ENCODE results near the gene KIR2DL3. TPM values are rescaled to one million over a fixed set of nuclear protein-coding genes. Genes with fewer than 3 reads are reported as not detected.
"Not testable (repeated sequence)": the region's sequence is repeated elsewhere in the genome, so short reads cannot be mapped to it uniquely, and the experiment has no call there.

KIR2DL3 gene
- total RNA-seq, 1 donor, result 0.84 TPM

- no peaks in the 10 kb centered on the region for H3K4me1 ChIP-seq (ENCODE audit: insufficient read depth, low read length)
- peaks cover 3% of the 10 kb centered on the region for H3K27me3 ChIP-seq (ENCODE audit: insufficient read depth, low read length)
- no peaks in the 10 kb centered on the region for H3K9me3 ChIP-seq (ENCODE audit: low read depth, low read length)
- H3K4me3 ChIP-seq (ENCODE audit: low read length), result no peak overlapping the region
Measured at GRCh38 chr19:54728167-54728566, 10.1 kb upstream of the KIR2DL3 start.

GRCh38 chr19:54729416-54730188 lies 8.7 kb upstream of the KIR2DL3 start:
- H3K4me3 ChIP-seq (ENCODE audit: low read length), result no peak overlapping the region
- no peaks in the 10 kb centered on the region for H3K4me1 ChIP-seq (ENCODE audit: insufficient read depth, low read length)
- peaks cover 3% of the 10 kb centered on the region for H3K27me3 ChIP-seq (ENCODE audit: insufficient read depth, low read length)
- H3K9me3 ChIP-seq (ENCODE audit: low read depth, low read length), result no peaks in the 10 kb centered on the region

GRCh38 chr19:54731191-54731590 lies 7.1 kb upstream of the KIR2DL3 start:
- H3K9me3 ChIP-seq (ENCODE audit: low read depth, low read length), result no peaks in the 10 kb centered on the region
- peaks cover 3% of the 10 kb centered on the region for H3K27me3 ChIP-seq (ENCODE audit: insufficient read depth, low read length)
- H3K4me1 ChIP-seq (ENCODE audit: insufficient read depth, low read length), result no peaks in the 10 kb centered on the region
- H3K4me3 ChIP-seq (ENCODE audit: low read length), result no peak overlapping the region

GRCh38 chr19:54738715-54739114 lies 402 bp downstream of the KIR2DL3 start:
- Histone ChIP-seq H3K9me3 (ENCODE audit: low read depth, low read length) (no peaks in the 10 kb centered on the region), H3K4me1 (ENCODE audit: insufficient read depth, low read length) (peaks cover 4% of the 10 kb centered on the region), H3K4me3 (ENCODE audit: low read length) (no peak overlapping the region), H3K27me3 (ENCODE audit: insufficient read depth, low read length) (no peaks in the 10 kb centered on the region)

- Histone ChIP-seq H3K27me3 (ENCODE audit: insufficient read depth, low read length) (no peaks in the 10 kb centered on the region), H3K4me3 (ENCODE audit: low read length) (no peak overlapping the region), H3K9me3 (ENCODE audit: low read depth, low read length) (no peaks in the 10 kb centered on the region), H3K4me1 (ENCODE audit: insufficient read depth, low read length) (peaks cover 4% of the 10 kb centered on the region)
Measured at GRCh38 chr19:54739587-54740497, 1.5 kb downstream of the KIR2DL3 start.

- not testable (repeated sequence) for H3K27me3 ChIP-seq (ENCODE audit: insufficient read depth, low read length); H3K4me1 ChIP-seq (ENCODE audit: insufficient read depth, low read length); H3K9me3 ChIP-seq (ENCODE audit: low read depth, low read length); H3K4me3 ChIP-seq (ENCODE audit: low read length)
Measured at GRCh38 chr19:54741950-54742349, 3.6 kb downstream of the KIR2DL3 start.

DNA sequence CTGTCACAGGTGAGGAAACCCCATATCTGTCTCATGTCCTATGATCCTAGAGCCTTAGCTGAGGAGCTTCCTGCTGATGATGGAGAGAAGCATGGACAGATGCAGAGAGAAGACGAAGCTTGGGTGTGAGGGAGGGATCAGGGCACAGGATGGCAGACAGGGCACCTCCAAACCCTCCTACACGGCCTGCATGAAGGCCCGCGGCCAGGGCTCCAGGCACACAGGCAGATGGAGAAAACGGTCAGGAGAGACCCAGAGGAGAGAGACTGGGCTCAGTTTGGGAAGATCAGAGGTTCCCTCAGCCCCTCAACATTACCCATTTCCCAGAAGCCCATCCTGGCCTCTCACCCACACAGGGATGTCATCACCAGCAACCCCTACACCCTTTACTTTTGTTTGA lies 5.8 kb downstream of the KIR2DL3 start:
- H3K27me3 ChIP-seq (ENCODE audit: insufficient read depth, low read length); H3K9me3 ChIP-seq (ENCODE audit: low read depth, low read length); H3K4me3 ChIP-seq (ENCODE audit: low read length): not testable (repeated sequence)
- peaks cover 19% of the 10 kb centered on the region for H3K4me1 ChIP-seq (ENCODE audit: insufficient read depth, low read length)

DNA sequence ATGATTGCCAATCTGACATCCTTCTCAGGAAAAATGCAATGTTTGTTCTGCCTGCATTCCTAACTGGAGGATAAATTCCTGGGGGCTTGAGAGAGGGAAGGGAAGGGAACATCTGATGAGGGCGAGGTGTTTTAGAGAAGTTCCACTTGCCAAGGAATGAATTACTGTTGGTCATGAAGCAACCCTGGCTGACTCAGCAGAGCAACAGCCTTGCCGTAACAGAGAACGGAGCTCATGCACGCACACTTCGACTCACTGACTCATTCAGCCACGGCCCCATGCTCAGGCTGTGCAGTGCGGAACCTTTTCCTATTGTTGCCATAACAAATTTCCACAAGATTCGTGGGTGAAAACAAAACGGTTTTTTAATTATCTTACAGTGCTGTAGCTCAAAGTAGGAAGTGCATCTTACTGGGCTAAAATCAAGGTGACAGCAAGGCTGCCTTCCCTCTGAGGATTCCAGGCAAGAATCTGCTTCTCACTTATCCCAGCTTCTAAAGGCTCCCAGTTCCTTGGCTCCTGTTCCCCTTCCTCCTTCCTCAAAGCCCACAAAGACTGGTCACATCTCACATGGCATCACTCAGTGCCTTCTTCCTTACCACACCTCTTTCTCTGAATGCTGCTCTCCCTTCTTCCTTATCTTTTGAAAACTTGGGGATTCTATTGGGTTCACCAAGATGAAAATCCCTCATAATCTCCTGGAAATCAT lies 9.5 kb downstream of the KIR2DL3 start:
- H3K4me3 ChIP-seq (ENCODE audit: low read length); H3K27me3 ChIP-seq (ENCODE audit: insufficient read depth, low read length); H3K9me3 ChIP-seq (ENCODE audit: low read depth, low read length): not testable (repeated sequence)
- H3K4me1 ChIP-seq (ENCODE audit: insufficient read depth, low read length), result peaks cover 15% of the 10 kb centered on the region

DNA sequence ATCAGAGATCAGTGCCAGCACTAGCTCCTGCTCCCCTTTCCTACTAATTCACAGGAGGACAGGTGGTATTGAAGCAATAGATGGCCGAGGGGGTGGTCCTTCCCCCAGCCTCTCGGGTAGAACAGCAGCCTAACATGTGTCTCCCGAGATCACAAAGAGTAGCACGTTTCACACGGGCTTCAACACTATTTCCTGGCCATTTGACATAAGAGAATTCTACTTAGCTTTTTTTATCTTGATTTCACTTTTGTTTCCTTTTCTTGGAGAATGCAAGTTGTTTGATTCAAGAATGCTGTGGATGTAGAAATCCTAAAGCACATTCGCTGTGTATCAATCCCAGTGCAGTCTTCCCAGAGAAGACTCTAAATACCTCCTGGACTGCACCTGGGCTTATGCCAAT lies 12.0 kb downstream of the KIR2DL3 start:
- H3K4me1 ChIP-seq (ENCODE audit: insufficient read depth, low read length), result peaks cover 15% of the 10 kb centered on the region
- H3K9me3 ChIP-seq (ENCODE audit: low read depth, low read length); H3K4me3 ChIP-seq (ENCODE audit: low read length); H3K27me3 ChIP-seq (ENCODE audit: insufficient read depth, low read length): not testable (repeated sequence)

DNA sequence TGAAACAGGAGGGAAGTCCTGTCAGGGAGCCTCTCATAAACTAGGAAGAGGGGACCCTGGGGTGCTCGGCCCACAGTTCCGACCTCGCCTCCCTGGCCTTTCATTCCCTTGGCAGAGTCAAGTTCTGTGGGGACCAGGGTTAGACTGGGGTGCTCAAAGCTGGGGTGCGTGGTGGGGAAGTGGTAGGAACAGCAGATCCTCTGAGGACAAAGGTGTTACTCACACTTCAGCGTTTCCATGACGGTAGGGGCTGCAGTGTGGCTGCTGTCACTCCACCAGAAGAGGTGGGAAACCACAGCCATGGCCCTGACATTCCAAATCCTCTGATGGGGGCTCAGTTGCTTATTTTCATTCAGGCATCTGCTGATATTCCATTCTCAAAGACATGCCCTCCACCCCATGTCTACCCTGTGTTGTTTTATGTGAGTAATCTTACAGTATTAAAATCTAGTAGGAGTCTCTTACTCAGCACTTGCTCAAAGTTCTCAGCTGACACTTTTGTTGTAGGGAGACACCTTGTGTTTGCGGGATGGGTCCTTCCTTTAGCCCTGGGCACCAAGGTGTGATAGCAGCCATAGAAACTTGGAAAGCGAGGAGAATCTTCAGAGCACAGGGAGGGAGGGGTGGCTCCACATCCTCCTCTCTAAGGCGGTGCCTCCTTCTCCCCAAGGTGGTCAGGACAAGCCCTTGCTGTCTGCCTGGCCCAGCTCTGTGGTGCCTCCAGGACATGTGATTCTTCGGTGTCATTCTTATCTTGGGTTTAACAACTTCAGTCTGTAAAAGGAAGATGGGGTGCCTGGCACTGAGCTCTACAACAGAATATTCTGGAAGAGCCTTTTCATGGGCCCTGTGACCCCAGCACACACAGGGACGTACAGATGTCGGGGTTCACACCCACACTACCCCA lies 18.1 kb downstream of the KIR2DL3 start:
- not testable (repeated sequence) for H3K9me3 ChIP-seq (ENCODE audit: low read depth, low read length); H3K27me3 ChIP-seq (ENCODE audit: insufficient read depth, low read length); H3K4me3 ChIP-seq (ENCODE audit: low read length); H3K4me1 ChIP-seq (ENCODE audit: insufficient read depth, low read length)

DNA sequence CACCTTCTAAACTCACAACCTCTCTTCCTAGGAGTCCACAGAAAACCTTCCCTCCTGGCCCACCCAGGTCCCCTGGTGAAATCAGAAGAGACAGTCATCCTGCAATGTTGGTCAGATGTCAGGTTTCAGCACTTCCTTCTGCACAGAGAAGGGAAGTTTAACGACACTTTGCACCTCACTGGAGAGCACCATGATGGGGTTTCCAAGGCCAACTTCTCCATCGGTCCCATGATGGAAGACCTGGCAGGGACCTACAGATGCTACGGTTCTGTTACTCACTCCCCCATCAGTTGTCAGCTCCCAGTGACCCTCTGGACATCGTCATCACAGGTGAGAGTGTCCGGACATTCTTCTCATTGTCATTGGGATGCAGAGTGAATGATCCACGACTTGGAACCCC lies 20.3 kb downstream of the KIR2DL3 start:
- not testable (repeated sequence) for H3K4me3 ChIP-seq (ENCODE audit: low read length); H3K9me3 ChIP-seq (ENCODE audit: low read depth, low read length); H3K27me3 ChIP-seq (ENCODE audit: insufficient read depth, low read length); H3K4me1 ChIP-seq (ENCODE audit: insufficient read depth, low read length)

DNA sequence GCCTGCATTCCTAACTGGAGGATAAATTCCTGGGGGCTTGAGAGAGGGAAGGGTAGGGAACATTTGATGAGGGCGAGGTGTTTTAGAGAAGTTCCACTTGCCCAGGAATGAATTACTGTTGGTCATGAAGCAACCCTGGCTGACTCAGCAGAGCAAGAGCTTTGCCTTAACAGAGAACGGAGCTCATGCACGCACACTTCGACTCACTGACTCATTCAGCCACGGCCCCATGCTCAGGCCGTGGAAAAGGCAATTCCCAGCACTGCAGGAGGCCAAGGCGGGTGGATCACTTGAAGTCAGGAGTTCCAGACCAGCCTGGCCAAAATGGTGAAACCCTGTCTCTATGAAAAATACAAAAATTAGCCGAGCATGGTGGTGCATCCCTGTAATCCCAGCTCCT lies 25.9 kb downstream of the KIR2DL3 start:
- not testable (repeated sequence) for H3K27me3 ChIP-seq (ENCODE audit: insufficient read depth, low read length); H3K9me3 ChIP-seq (ENCODE audit: low read depth, low read length); H3K4me3 ChIP-seq (ENCODE audit: low read length)
- H3K4me1 ChIP-seq (ENCODE audit: insufficient read depth, low read length), result peaks cover 15% of the 10 kb centered on the region

DNA sequence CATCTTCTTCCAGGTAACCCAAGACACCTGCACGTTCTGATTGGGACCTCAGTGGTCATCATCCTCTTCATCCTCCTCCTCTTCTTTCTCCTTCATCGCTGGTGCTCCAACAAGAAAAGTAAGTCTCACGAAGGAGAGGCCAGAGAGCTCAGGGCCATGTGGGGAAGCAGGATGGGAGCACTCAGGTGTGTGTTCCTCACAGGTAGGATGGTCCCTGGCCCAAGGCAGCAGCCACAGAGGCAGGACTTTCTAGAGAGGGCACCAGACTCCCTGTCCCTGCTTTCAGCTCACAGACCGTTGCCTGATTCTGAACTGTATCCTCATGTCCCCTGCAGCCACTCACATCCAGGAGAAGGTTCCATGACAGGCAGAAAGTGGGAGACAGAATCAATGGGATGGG lies 28.2 kb downstream of the KIR2DL3 start:
- not testable (repeated sequence) for H3K27me3 ChIP-seq (ENCODE audit: insufficient read depth, low read length); H3K9me3 ChIP-seq (ENCODE audit: low read depth, low read length); H3K4me3 ChIP-seq (ENCODE audit: low read length)
- H3K4me1 ChIP-seq (ENCODE audit: insufficient read depth, low read length), result peaks cover 15% of the 10 kb centered on the region

GRCh38 chr19:54769646-54770045 lies 31.3 kb downstream of the KIR2DL3 start, which contains the start of gene KIR2DL1:
TSS of gene KIR2DL1 (plus strand) at chr19:54769793. CDS start at chr19:54769851, 58 bp downstream.
- not testable (repeated sequence) for H3K4me1 ChIP-seq (ENCODE audit: insufficient read depth, low read length); H3K4me3 ChIP-seq (ENCODE audit: low read length); H3K27me3 ChIP-seq (ENCODE audit: insufficient read depth, low read length); H3K9me3 ChIP-seq (ENCODE audit: low read depth, low read length)

All from mononuclear cell (primary cell).